OCI-LY1 (cell line): ENCODE data around the gene PI4KB.

Experiments
- H2AFZ ChIP-seq: fragments of 200-600 bp; sonication (generic), shearing (Covaris generic); 2 replicates; pipeline ENCODE4 v1.6.0; 2014; ENCODE audit warnings: antibody characterized with exemption, mild to moderate bottlenecking, low read length
- H3F3A ChIP-seq: fragments of 200-600 bp; sonication (generic), shearing (Covaris generic); 2 replicates; pipeline ENCODE4 v1.6.0; 2014; ENCODE audit warnings: mild to moderate bottlenecking, antibody characterized with exemption, low read length, moderate library complexity; ENCODE audit not compliant: insufficient read depth
- H3K27ac ChIP-seq: fragments of 200-600 bp; sonication (generic); 2 replicates; pipeline ENCODE4 v1.5.1; 2014; ENCODE audit warnings: low read length, mixed run types, mild to moderate bottlenecking, low read depth; ENCODE audit not compliant: poor library complexity, severe bottlenecking
- H3K27me3 ChIP-seq: fragments of 200-600 bp; sonication (generic); 2 replicates; pipeline ENCODE4 v1.6.0; 2014; ENCODE audit warnings: antibody characterized with exemption, mild to moderate bottlenecking, low read length, moderate library complexity; ENCODE audit not compliant: insufficient read depth
- H3K36me3 ChIP-seq: fragments of 200-600 bp; sonication (generic); 2 replicates; pipeline ENCODE4 v1.6.1; 2014; ENCODE audit warnings: mild to moderate bottlenecking, antibody characterized with exemption, low read length, moderate library complexity, mixed read lengths; ENCODE audit not compliant: insufficient read depth
- H3K4me1 ChIP-seq: fragments of 200-600 bp; sonication (generic); 2 replicates; pipeline ENCODE4 v1.5.1; 2014; ENCODE audit warnings: mild to moderate bottlenecking, low read length, moderate library complexity; ENCODE audit not compliant: insufficient read depth, severe bottlenecking
- H3K4me2 ChIP-seq: fragments of 200-600 bp; sonication (generic), shearing (Covaris generic); 2 replicates; pipeline ENCODE4 v1.6.1; 2014; ENCODE audit warnings: low read length
- H3K4me3 ChIP-seq: fragments of 200-600 bp; sonication (generic); 2 replicates; pipeline ENCODE4 v1.5.1; 2014; ENCODE audit warnings: low read length, low read depth, mild to moderate bottlenecking, mixed read lengths; ENCODE audit not compliant: poor library complexity, severe bottlenecking
- H3K79me2 ChIP-seq: fragments of 200-600 bp; shearing (Covaris generic); 2 replicates; pipeline ENCODE4 v1.6.1; 2016; ENCODE audit warnings: mixed run types, low read length, mixed read lengths; ENCODE audit not compliant: insufficient read depth
- H3K9ac ChIP-seq: fragments of 200-600 bp; sonication (generic), shearing (Covaris generic); 2 replicates; pipeline ENCODE4 v1.6.1; 2014; ENCODE audit warnings: mild to moderate bottlenecking, low read length, mixed read lengths
- H3K9me2 ChIP-seq: fragments of 200-600 bp; sonication (generic), shearing (Covaris generic); 2 replicates; pipeline ENCODE4 v1.6.1; 2014; ENCODE audit warnings: low read depth, mild to moderate bottlenecking, low read length, mixed read lengths
- H3K9me3 ChIP-seq: fragments of 200-600 bp; shearing (Covaris generic); 2 replicates; pipeline ENCODE4 v1.6.1; 2014; ENCODE audit warnings: low read length, mixed read lengths
- H4K20me1 ChIP-seq: fragments of 200-600 bp; sonication (generic), shearing (Covaris generic); 2 replicates; pipeline ENCODE4 v1.6.0; 2016; ENCODE audit warnings: mild to moderate bottlenecking, low read length; ENCODE audit not compliant: insufficient read depth
- CTCF ChIP-seq: fragments of 200-600 bp; sonication (generic), shearing (Covaris generic); IDR thresholded peaks from 2 replicates; pipeline ENCODE4 v1.5.1; 2017; ENCODE audit warnings: mild to moderate bottlenecking, antibody characterized with exemption, low read length, moderate library complexity, mixed read lengths
- EZH2 ChIP-seq: fragments of 200-600 bp; sonication (generic), shearing (Covaris generic); IDR thresholded peaks from 2 replicates; pipeline ENCODE4 v1.8.0; 2017; ENCODE audit warnings: borderline replicate concordance, mixed run types, mild to moderate bottlenecking, antibody characterized with exemption, low read length, moderate library complexity, mixed read lengths

PI4KB gene

GRCh38 chr1:151313501-151313900 is 13.7 kb downstream of the PI4KB start:
- no peak overlapping the region for H3K27ac ChIP-seq

GRCh38 chr1:151312826-151313225 is 14.4 kb downstream of the PI4KB start:
- no peak overlapping the region for H3K27ac ChIP-seq
- H3F3A ChIP-seq: no peaks in the 10 kb centered on the region
- no peaks in the 10 kb centered on the region for H3K9me3 ChIP-seq
- H2AFZ ChIP-seq: no peak overlapping the region
- H3K9me2 ChIP-seq: no peaks in the 10 kb centered on the region
- no peak overlapping the region for H3K4me2 ChIP-seq
- no peaks in the 10 kb centered on the region for H3K79me2 ChIP-seq
- H3K4me3 ChIP-seq: no peak overlapping the region
- TF ChIP-seq EZH2: no peak
- no peak for TF ChIP-seq CTCF
- no peaks in the 10 kb centered on the region for H4K20me1 ChIP-seq
- peaks cover 83% of the 10 kb centered on the region for H3K36me3 ChIP-seq
- H3K9ac ChIP-seq: no peak overlapping the region
- no peaks in the 10 kb centered on the region for H3K4me1 ChIP-seq
- no peaks in the 10 kb centered on the region for H3K27me3 ChIP-seq

More at GRCh38 chr1:151313501-151313900, 13.7 kb downstream of the PI4KB start:
- no peak overlapping the region for H3K4me2 ChIP-seq
- H3F3A ChIP-seq: no peaks in the 10 kb centered on the region
- no peak overlapping the region for H3K9ac ChIP-seq
- H3K9me3 ChIP-seq: no peaks in the 10 kb centered on the region
- no peak overlapping the region for H2AFZ ChIP-seq
- no peaks in the 10 kb centered on the region for H3K4me1 ChIP-seq
- no peaks in the 10 kb centered on the region for H3K27me3 ChIP-seq
- H3K79me2 ChIP-seq: no peaks in the 10 kb centered on the region
- H3K4me3 ChIP-seq: no peak overlapping the region
- H3K9me2 ChIP-seq: no peaks in the 10 kb centered on the region
- peaks cover 76% of the 10 kb centered on the region for H3K36me3 ChIP-seq
- TF ChIP-seq CTCF (no peak), EZH2 (no peak)
- H4K20me1 ChIP-seq: no peaks in the 10 kb centered on the region

GRCh38 chr1:151312411-151312810 is 14.8 kb downstream of the PI4KB start:
- no peaks in the 10 kb centered on the region for H3K4me1 ChIP-seq
- H3K27ac ChIP-seq: no peak overlapping the region
- H3K79me2 ChIP-seq: no peaks in the 10 kb centered on the region
- H2AFZ ChIP-seq: no peak overlapping the region
- H3K9me3 ChIP-seq: no peaks in the 10 kb centered on the region
- H3K9me2 ChIP-seq: no peaks in the 10 kb centered on the region
- no peaks in the 10 kb centered on the region for H3K27me3 ChIP-seq
- no peaks in the 10 kb centered on the region for H4K20me1 ChIP-seq
- no peaks in the 10 kb centered on the region for H3F3A ChIP-seq
- no peak overlapping the region for H3K9ac ChIP-seq
- H3K4me2 ChIP-seq: no peak overlapping the region
- peaks cover 83% of the 10 kb centered on the region for H3K36me3 ChIP-seq
- TF ChIP-seq EZH2: no peak
- TF ChIP-seq CTCF: no peak
- H3K4me3 ChIP-seq: no peak overlapping the region
